Suprapubic skin (tissue), 4 donors: ENCODE measurements around the gene ELMO1. TPM values are rescaled to one million over a fixed set of nuclear protein-coding genes. Genes with fewer than 3 reads are reported as not detected.

Experiments
- DNase-seq, 2 donors: peaks; one replicate each; pipeline ENCODE4 v3.0.0-alpha.2; 2019; ENCODE audit warnings: low spot score in 2 of 2
- H3K27ac ChIP-seq: fragments of 200-600 bp; sonication (generic); one replicate; pipeline ENCODE4 v1.5.1; 2019
- H3K27me3 ChIP-seq: fragments of 200-600 bp; sonication (generic); one replicate; pipeline ENCODE4 v1.5.1; 2019
- H3K36me3 ChIP-seq: fragments of 200-600 bp; sonication (generic); one replicate; pipeline ENCODE4 v1.5.1; 2019
- H3K4me1 ChIP-seq: fragments of 200-600 bp; sonication (generic); one replicate; pipeline ENCODE4 v1.5.1; 2019
- H3K4me3 ChIP-seq: fragments of 200-600 bp; sonication (generic); one replicate; pipeline ENCODE4 v1.5.1; 2019; ENCODE audit warnings: mild to moderate bottlenecking
- H3K9me3 ChIP-seq: fragments of 200-600 bp; sonication (generic); one replicate; pipeline ENCODE4 v1.5.1; 2019
- EP300 ChIP-seq: sonication (generic); formaldehyde crosslinking; IDR thresholded peaks from one replicate; pipeline ENCODE4 v1.6.1; 2017; ENCODE audit warnings: antibody characterized with exemption
- POLR2A ChIP-seq, 2 donors: fragments of 450-650 bp; IDR thresholded peaks; one replicate each; pipeline ENCODE4 v1.6.1; 2017; ENCODE audit warnings: antibody characterized with exemption in 2 of 2, mild to moderate bottlenecking in 2 of 2, moderate library complexity in 2 of 2
- POLR2AphosphoS5 ChIP-seq, 3 donors: sonication (generic); formaldehyde crosslinking; IDR thresholded peaks; one replicate each; pipeline ENCODE4 v1.6.1; 2017; ENCODE audit warnings: antibody characterized with exemption in 3 of 3
- WGBS: methylation state at CpG from one replicate; pipeline ENCODE4 v1.1.5; 2018; 5-methylcytosine and 5-hydroxymethylcytosine counted together
- total RNA-seq, 4 donors: library from RNA; depleted of rRNA; stranded (reverse); fragments of >200 nt; gene quantifications; one replicate each; pipeline ENCODE4 v1.1.0, GENCODE V29; 2016
- TF ChIP-seq, protein P1 (sequence below), 2 donors: fragments of 200-600 bp in 1 of 2; fragments of 450-650 bp in 1 of 2; sonication (generic) in 1 of 2; IDR thresholded peaks; one replicate each; pipeline ENCODE4 v1.5.1; 2016 to 2019; ENCODE audit warnings: antibody characterized with exemption in 2 of 2, mild to moderate bottlenecking in 1 of 2, moderate library complexity in 1 of 2

ELMO1 gene
- total RNA-seq, 4 donors from 2014 or later = 9.8 to 49.6 (median 22.2) TPM

DNA sequence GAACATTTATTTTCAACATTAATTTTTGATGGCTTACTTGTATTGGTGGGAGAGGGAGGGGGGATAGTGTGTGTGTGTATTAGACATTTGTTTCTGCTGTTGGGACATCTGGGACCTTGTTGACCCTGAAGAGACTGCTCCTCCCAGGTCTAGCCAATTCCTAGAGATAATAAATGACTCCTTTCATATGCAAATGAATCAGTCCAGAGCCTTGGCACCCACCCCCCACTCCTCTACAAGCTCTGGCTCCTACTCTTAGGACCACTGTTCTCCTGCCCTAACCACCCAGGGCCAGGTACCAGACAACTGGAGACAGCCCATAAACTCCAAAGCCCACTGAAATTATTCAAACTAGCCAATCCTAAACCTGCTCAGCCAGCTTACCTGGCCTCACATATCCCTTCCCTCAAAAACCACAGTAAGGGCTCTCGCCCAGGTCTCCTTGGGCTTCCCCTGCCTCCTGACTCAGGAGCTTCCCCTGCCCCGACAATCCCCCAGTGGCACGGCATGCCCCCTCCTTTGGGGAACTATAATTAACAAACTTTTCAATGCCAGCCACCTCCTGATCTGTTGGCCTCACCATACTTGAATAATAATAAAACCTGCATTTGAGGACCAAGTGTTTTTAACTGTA, 233.3 kb downstream of the ELMO1 start:
- 60% methylated on average over 3 of the region's 3 CpGs for WGBS
- Histone ChIP-seq H3K27ac (no peak overlapping the region), H3K36me3 (no peaks in the 10 kb centered on the region), H3K27me3 (no peaks in the 10 kb centered on the region), H3K4me1 (peaks cover 21% of the 10 kb centered on the region), H3K4me3 (no peak overlapping the region), H3K9me3 (no peaks in the 10 kb centered on the region)
- TF ChIP-seq EP300 (no peak), POLR2A (IDR thresholded peaks at IDR 0.05) (no peak), POLR2AphosphoS5 (IDR thresholded peaks at IDR 0.05) (no peak)
- TF ChIP-seq, protein P1, sequence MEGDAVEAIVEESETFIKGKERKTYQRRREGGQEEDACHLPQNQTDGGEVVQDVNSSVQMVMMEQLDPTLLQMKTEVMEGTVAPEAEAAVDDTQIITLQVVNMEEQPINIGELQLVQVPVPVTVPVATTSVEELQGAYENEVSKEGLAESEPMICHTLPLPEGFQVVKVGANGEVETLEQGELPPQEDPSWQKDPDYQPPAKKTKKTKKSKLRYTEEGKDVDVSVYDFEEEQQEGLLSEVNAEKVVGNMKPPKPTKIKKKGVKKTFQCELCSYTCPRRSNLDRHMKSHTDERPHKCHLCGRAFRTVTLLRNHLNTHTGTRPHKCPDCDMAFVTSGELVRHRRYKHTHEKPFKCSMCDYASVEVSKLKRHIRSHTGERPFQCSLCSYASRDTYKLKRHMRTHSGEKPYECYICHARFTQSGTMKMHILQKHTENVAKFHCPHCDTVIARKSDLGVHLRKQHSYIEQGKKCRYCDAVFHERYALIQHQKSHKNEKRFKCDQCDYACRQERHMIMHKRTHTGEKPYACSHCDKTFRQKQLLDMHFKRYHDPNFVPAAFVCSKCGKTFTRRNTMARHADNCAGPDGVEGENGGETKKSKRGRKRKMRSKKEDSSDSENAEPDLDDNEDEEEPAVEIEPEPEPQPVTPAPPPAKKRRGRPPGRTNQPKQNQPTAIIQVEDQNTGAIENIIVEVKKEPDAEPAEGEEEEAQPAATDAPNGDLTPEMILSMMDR (IDR thresholded peaks at IDR 0.05) = no peak
- DNase-seq = no peak

DNA sequence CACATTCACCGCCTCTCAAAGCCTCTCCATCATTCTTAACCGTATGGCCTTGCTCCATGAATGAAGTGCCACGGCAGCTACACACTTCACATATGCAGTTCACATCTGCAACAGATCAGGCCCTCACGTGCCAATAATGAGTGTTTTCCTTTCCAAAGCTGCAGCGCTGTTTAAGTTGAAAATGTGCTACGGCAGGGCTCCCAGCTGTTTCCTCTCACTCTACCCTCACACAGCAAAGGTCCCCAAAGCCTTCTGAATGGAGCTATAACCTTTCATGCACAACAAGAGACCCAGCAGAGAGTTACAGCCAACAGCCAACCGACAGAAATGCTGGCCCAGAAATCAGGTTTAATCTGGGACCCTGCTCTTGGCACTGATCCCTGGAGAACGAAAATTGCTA, 236.1 kb downstream of the ELMO1 start:
- no peak for DNase-seq
- Histone ChIP-seq H3K4me3 (no peak overlapping the region), H3K27ac (no peak overlapping the region), H3K9me3 (no peaks in the 10 kb centered on the region), H3K27me3 (no peaks in the 10 kb centered on the region), H3K36me3 (no peaks in the 10 kb centered on the region), H3K4me1 (peaks cover 30% of the 10 kb centered on the region)
- 58% methylated on average over 8 of the region's 8 CpGs for WGBS
- TF ChIP-seq EP300 = no peak
- TF ChIP-seq POLR2AphosphoS5 (IDR thresholded peaks at IDR 0.05) = no peak
- TF ChIP-seq, protein P1 (IDR thresholded peaks at IDR 0.05) = no peak
- no peak for TF ChIP-seq POLR2A (IDR thresholded peaks at IDR 0.05)

DNA sequence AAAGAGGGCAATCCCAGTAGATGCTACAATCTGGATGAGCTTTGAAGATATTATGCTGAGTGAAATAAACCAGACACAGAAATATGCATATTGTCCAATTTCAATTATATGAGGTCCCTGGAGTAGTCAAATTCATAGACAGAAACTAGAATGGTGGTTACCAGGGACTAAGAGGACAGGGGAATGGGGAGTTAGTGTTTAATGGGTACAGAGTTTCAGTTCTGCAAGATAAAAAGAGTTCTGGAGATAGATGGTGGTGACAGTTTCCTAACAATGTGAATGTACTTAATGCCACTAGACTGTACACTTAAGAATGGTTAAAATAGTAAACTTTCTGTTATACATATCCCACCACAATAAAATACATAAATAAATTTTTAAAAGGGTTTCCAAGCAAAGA, 236.6 kb downstream of the ELMO1 start:
- no peak for DNase-seq
- H3K9me3 ChIP-seq = no peaks in the 10 kb centered on the region
- peaks cover 28% of the 10 kb centered on the region for H3K4me1 ChIP-seq
- TF ChIP-seq POLR2A (IDR thresholded peaks at IDR 0.05) (no peak), POLR2AphosphoS5 (IDR thresholded peaks at IDR 0.05) (no peak), EP300 (no peak)
- TF ChIP-seq, protein P1 (IDR thresholded peaks at IDR 0.05) = no peak
- H3K27me3 ChIP-seq = no peaks in the 10 kb centered on the region
- no peak overlapping the region for H3K4me3 ChIP-seq
- peak overlapping the region; percentile 65 for H3K27ac ChIP-seq
- no peaks in the 10 kb centered on the region for H3K36me3 ChIP-seq

DNA sequence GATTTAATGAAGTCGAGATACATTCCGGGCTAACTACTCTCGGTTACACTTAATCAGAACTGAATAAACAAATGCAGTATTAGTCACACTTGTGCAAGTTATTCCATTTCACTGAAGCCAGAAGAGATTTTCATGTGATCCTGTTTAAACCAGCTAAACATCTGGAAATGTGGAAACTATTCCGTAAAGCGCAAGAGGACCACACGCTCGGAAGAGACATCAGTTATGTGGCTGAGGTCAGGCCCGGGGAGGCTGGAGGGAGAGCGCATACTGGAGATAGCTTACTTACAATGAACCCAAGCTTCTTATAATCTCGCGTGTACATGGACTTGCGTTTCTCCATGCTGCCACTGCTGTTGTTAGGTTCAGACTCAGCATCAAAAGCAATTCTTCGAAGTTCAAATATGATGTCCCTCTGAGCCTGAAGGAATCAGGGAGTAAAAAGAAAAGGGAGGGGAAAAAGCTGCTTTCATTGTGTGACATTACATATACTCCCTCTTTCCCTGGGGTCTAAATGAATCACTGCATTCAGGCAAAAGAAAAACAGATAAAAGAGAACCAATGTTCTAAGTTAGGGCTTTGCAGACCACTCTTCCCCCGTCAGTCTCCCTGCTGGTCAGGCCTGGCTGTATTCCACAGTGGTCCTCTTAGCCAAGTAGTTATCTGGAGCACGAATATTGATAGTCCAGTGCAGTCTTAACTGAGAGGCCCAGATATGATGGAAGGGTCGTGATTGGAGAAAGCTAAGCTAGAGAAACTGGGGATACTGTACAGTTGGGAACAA, 237.4 kb downstream of the ELMO1 start:
- no peaks in the 10 kb centered on the region for H3K36me3 ChIP-seq
- no peaks in the 10 kb centered on the region for H3K27me3 ChIP-seq
- peaks cover 22% of the 10 kb centered on the region for H3K4me1 ChIP-seq
- peak in 1 of 2 donors; percentile 73 for DNase-seq
- H3K4me3 ChIP-seq = no peak overlapping the region
- peak overlapping the region; percentile 65 for H3K27ac ChIP-seq
- WGBS = 50% methylated on average over 16 of the region's 16 CpGs
- no peaks in the 10 kb centered on the region for H3K9me3 ChIP-seq
- TF ChIP-seq POLR2A (IDR thresholded peaks at IDR 0.05) (no peak), EP300 (no peak), POLR2AphosphoS5 (IDR thresholded peaks at IDR 0.05) (peak in 1 of 3 donors; percentile 53)
- TF ChIP-seq, protein P1 (IDR thresholded peaks at IDR 0.05) = no peak

DNA sequence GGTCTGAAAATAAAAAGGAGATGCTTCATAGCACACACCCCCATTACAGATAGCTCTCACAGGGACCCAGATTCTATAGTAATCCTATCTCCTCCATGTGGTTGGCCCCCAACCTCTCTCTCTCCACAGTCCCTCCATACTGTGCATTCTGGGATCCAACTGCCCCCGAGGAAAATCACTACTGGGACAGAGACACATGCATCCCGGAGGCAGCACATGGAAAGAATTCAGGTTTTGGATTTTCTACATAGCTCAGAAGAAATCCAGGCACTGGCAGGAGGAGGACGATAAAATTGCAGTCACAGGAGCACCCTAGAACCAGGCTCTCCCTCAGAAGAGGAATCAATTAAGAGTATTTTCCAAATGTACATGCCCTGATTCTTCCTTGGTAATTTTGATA, 239.5 kb downstream of the ELMO1 start:
- H3K36me3 ChIP-seq = no peaks in the 10 kb centered on the region
- no peak for DNase-seq
- no peak overlapping the region for H3K4me3 ChIP-seq
- H3K4me1 ChIP-seq = peaks cover 18% of the 10 kb centered on the region
- H3K9me3 ChIP-seq = no peaks in the 10 kb centered on the region
- no peaks in the 10 kb centered on the region for H3K27me3 ChIP-seq
- WGBS = 63% methylated on average over 3 of the region's 3 CpGs
- TF ChIP-seq POLR2A (IDR thresholded peaks at IDR 0.05) = no peak
- TF ChIP-seq EP300 = no peak
- TF ChIP-seq POLR2AphosphoS5 (IDR thresholded peaks at IDR 0.05) = no peak
- TF ChIP-seq, protein P1 (IDR thresholded peaks at IDR 0.05) = no peak
- H3K27ac ChIP-seq = peak overlapping the region; percentile 68
